A549 (cell line): Measurements from ENCODE around the gene ZNF429. TPM values are rescaled to one million over a fixed set of nuclear protein-coding genes. Genes with fewer than 3 reads are reported as not detected.

Experiments used
- ATAC-seq, 2 experiments: fragments of 200-7000 bp in 1 of 2; fragments of >200 bp in 1 of 2; cut with Nextera tagmentation in 1 of 2; cut with Tn5 transposase in 1 of 2; 3 replicates each; pipeline versions ENCODE4 v1.8.0 to v1.9.1; 2018 to 2020; ENCODE audit warnings: mild to moderate bottlenecking in 1 of 2, moderate library complexity in 1 of 2
- CTCF ChIA-PET: fragments of 300-600 bp; sonication (Branson Sonifier 250); formaldehyde crosslinking; extraction: SDS; loops from one replicate; lab custom pipeline; 2021; ENCODE audit warnings: antibody characterized with exemption, inconsistent platforms; lab: Yijun Ruan, JAX
- POLR2A ChIA-PET: fragments of 350-600 bp; formaldehyde crosslinking; extraction: SDS; loops from one replicate; lab custom pipeline; 2021; ENCODE audit warnings: antibody characterized with exemption, inconsistent platforms; lab: Yijun Ruan, JAX
- DNase-seq, 2 experiments: peaks; one replicate each; pipeline versions ENCODE4 v3.0.0 to v3.0.0-alpha.2; 2011 to 2016; ENCODE audit warnings: low read depth in 1 of 2, low spot score in 1 of 2
- FAIRE-seq: peaks from 2 replicates; lab custom pipeline; 2011; peaks lifted over from hg19 to GRCh38; lab: Jason Lieb, UNC
- H3K27ac ChIP-seq, 2 experiments: fragments of >200 bp; sonication (Bioruptor Twin); formaldehyde crosslinking; 3 replicates each; pipeline ENCODE4 v1.5.1; 2016 to 2017
- H3K4me1 ChIP-seq: fragments of >200 bp; sonication (Bioruptor Twin); formaldehyde crosslinking; 3 replicates; pipeline ENCODE4 v1.6.1; 2016
- H3K4me2 ChIP-seq: fragments of >200 bp; sonication (Bioruptor Twin); formaldehyde crosslinking; 3 replicates; pipeline ENCODE4 v1.6.1; 2016
- H3K4me3 ChIP-seq: fragments of >200 bp; sonication (Bioruptor Twin); formaldehyde crosslinking; 3 replicates; pipeline ENCODE4 v1.5.1; 2016
- H3K9me3 ChIP-seq: fragments of >200 bp; sonication (Bioruptor Twin); formaldehyde crosslinking; 3 replicates; pipeline ENCODE4 v1.6.1; 2016
- BCL3 ChIP-seq: fragments of >200 bp; sonication (Bioruptor Twin); formaldehyde crosslinking; IDR thresholded peaks from 3 replicates; pipeline ENCODE4 v1.6.1; 2016
- CBX2 ChIP-seq: fragments of 200-600 bp; sonication (generic); IDR thresholded peaks from 2 replicates; pipeline ENCODE4 v1.6.1; 2016; ENCODE audit warnings: low read depth, mild to moderate bottlenecking, borderline replicate concordance
- CEBPB ChIP-seq, 2 experiments: fragments of >200 bp in 1 of 2; sonication (Bioruptor Twin) in 1 of 2; formaldehyde crosslinking in 1 of 2; IDR thresholded peaks; 2 replicates each; pipeline ENCODE4 v1.6.1; 2012 to 2016
- CHD4 ChIP-seq: fragments of 200-600 bp; sonication (generic); IDR thresholded peaks from 2 replicates; pipeline ENCODE4 v1.6.1; 2016; ENCODE audit warnings: antibody characterized with exemption, mild to moderate bottlenecking, borderline replicate concordance
- ELK1 ChIP-seq: fragments of 150-350 bp; IDR thresholded peaks from 2 replicates; pipeline ENCODE4 v1.6.1; 2014; ENCODE audit warnings: low read depth, mild to moderate bottlenecking, low read length
- FOSB ChIP-seq: fragments of 250-450 bp; sonication (Bioruptor Pico); IDR thresholded peaks from 2 replicates; pipeline ENCODE4 v1.5.0; 2020; ENCODE audit warnings: mild to moderate bottlenecking, moderate library complexity
- FOXS1 ChIP-seq: fragments of 250-450 bp; sonication (Bioruptor Pico); IDR thresholded peaks from 2 replicates; pipeline ENCODE4 v1.5.0; 2020; ENCODE audit warnings: mild to moderate bottlenecking, moderate library complexity
- GATA3 ChIP-seq: IDR thresholded peaks from 2 replicates; pipeline ENCODE4 v1.6.1; 2012; ENCODE audit warnings: borderline replicate concordance
- HDAC2 ChIP-seq: fragments of 200-600 bp; sonication (generic); IDR thresholded peaks from 2 replicates; pipeline ENCODE4 v1.6.1; 2016
- HOXA7 ChIP-seq: fragments of 250-450 bp; sonication (Bioruptor Pico); IDR thresholded peaks from 2 replicates; pipeline ENCODE4 v1.5.0; 2020; ENCODE audit warnings: mild to moderate bottlenecking, moderate library complexity
- JUNB ChIP-seq: fragments of >200 bp; sonication (Bioruptor Twin); formaldehyde crosslinking; IDR thresholded peaks from 2 replicates; pipeline ENCODE4 v1.6.1; 2016
- KDM5A ChIP-seq: fragments of 200-600 bp; sonication (generic); IDR thresholded peaks from 2 replicates; pipeline ENCODE4 v1.6.1; 2016; ENCODE audit warnings: antibody characterized with exemption, mild to moderate bottlenecking
- MAX ChIP-seq: IDR thresholded peaks from 2 replicates; pipeline ENCODE4 v1.6.1; 2012
- POLR2A ChIP-seq: IDR thresholded peaks from 2 replicates; pipeline ENCODE4 v1.6.1; 2012; ENCODE audit warnings: mild to moderate bottlenecking, low read length
- POLR2AphosphoS2 ChIP-seq: conservative IDR thresholded peaks from 2 replicates; pipeline ENCODE4 v1.6.1; 2012; ENCODE audit warnings: low read length, improper control_type of control experiment, inconsistent platforms
- RAD21 ChIP-seq, 2 experiments: fragments of >200 bp in 1 of 2; sonication (Bioruptor Twin) in 1 of 2; formaldehyde crosslinking in 1 of 2; IDR thresholded peaks in 1 of 2; conservative IDR thresholded peaks in 1 of 2; 2 replicates in 1 of 2; 3 replicates in 1 of 2; pipeline ENCODE4 v1.6.1; 2012 to 2018; ENCODE audit warnings: inconsistent platforms in 1 of 2
- RARB ChIP-seq: fragments of 250-450 bp; sonication (Bioruptor Pico); IDR thresholded peaks from 2 replicates; pipeline ENCODE4 v1.8.0; 2021; ENCODE audit warnings: mild to moderate bottlenecking, moderate library complexity
- RFX5 ChIP-seq: fragments of 450-650 bp; IDR thresholded peaks from 2 replicates; pipeline ENCODE4 v1.7.1; 2014; ENCODE audit warnings: antibody characterized with exemption, mild to moderate bottlenecking, moderate library complexity
- RNF2 ChIP-seq: fragments of 200-600 bp; sonication (generic); IDR thresholded peaks from 2 replicates; pipeline ENCODE4 v1.6.1; 2016; ENCODE audit warnings: low read depth, mild to moderate bottlenecking, antibody characterized with exemption, moderate library complexity, borderline replicate concordance
- ZFP36 ChIP-seq: fragments of 450-650 bp; IDR thresholded peaks from 2 replicates; pipeline ENCODE4 v1.6.1; 2014; ENCODE audit warnings: borderline replicate concordance; ENCODE audit not compliant: partially characterized antibody
- ZNF302 ChIP-seq: fragments of 250-450 bp; sonication (Bioruptor Pico); IDR thresholded peaks from 2 replicates; pipeline ENCODE4 v1.9.0; 2021; ENCODE audit warnings: inconsistent platforms, mild to moderate bottlenecking, moderate library complexity
- ZSCAN20 ChIP-seq: fragments of 250-450 bp; sonication (Bioruptor Pico); IDR thresholded peaks from 2 replicates; pipeline ENCODE4 v1.8.0; 2022; ENCODE audit warnings: mild to moderate bottlenecking, moderate library complexity
- WGBS: methylation state at CpG from one replicate; pipeline ENCODE4 v1.1.6; 2017; ENCODE audit errors: missing lambda C conversion rate; 5-methylcytosine and 5-hydroxymethylcytosine counted together
- polyA plus RNA-seq, 4 experiments: library from polyadenylated mRNA; depleted of rRNA in 3 of 4; stranded (reverse); fragments of >200 nt; fragmentation: RNase III in 1 of 4; extraction: RNeasy Plus Mini Kit Qiagen cat#74134 plus additional on column Dnase treatment in 1 of 4; gene quantifications; 2 replicates in 3 of 4; 3 replicates in 1 of 4; pipeline ENCODE4 v1.2.3, GENCODE V29; 2011 to 2017

Gene ZNF429
- polyA plus RNA-seq, 2 of the 4 experiments (the other 2 are of a cell fraction): not detected

GRCh38 chr19:21603431-21604231 lies 98.2 kb downstream of the ZNF429 start:
- Histone ChIP-seq H3K4me3 (no peak overlapping the region), H3K27ac (no peak overlapping the region), H3K9me3 (no peaks in the 10 kb centered on the region), H3K4me1 (no peaks in the 10 kb centered on the region), H3K4me2 (no peak overlapping the region)
- no peak for FAIRE-seq
- 2% methylated on average over 6 of the region's 8 CpGs for WGBS
- CTCF ChIA-PET: no interaction called here
- no peak for ATAC-seq
- no peak for DNase-seq
- TF ChIP-seq ZNF302 (CRISPR knock-in tag) (no peak), RAD21 (conservative IDR thresholded peaks at IDR 0.05 in 1 of 2, IDR thresholded peaks at IDR 0.05 in 1 of 2) (no peak), RARB (CRISPR knock-in tag) (no peak), GATA3 (no peak), RNF2 (no peak), MAX (no peak), CHD4 (no peak)
- POLR2A ChIA-PET: no interaction called here

DNA sequence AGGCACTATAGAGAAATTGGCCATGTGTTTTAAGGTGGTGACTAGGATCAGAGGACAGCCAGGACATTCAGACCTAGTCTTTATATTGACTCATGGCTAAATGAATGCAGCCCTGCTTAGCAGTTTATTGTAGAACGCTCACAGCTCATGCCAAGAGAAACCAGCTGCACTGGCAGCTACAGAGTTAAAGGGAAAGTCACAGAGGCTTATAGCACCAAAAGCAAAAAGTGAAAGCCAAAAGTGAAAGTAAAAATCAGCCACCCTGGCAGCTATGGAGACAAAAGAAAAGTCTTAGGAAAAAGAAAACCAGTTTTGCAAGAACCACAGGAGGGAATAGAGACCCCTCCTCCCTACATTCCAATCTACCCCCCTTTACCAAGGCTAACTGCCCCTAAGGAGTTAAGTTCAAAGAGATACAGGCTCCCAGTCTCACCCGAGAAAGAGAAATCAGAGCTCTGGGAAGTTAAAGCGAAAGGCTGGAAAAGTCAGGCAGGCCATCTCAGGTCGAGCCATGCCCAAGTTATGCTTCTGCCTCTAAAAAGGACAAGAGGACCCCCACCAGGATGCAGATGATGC lies 99.0 kb downstream of the ZNF429 start:
- no peak for FAIRE-seq

More for the DNA sequence above, 99.0 kb downstream of the ZNF429 start:
- H3K27ac ChIP-seq: no peak overlapping the region
- no peaks in the 10 kb centered on the region for H3K9me3 ChIP-seq
- no peak overlapping the region for H3K4me2 ChIP-seq
- ChIA-PET POLR2A (no interaction called here), CTCF (no interaction called here)
- TF ChIP-seq CBX2 (no peak), KDM5A (no peak), ZFP36 (no peak), POLR2AphosphoS2 (no peak), BCL3 (no peak), ELK1 (no peak), HOXA7 (CRISPR knock-in tag) (no peak), FOSB (CRISPR knock-in tag) (no peak), POLR2A (no peak), HDAC2 (no peak), CEBPB (IDR thresholded peaks at IDR 0.05) (no peak), ZSCAN20 (CRISPR knock-in tag) (no peak), FOXS1 (CRISPR knock-in tag) (no peak), CHD4 (no peak), JUNB (no peak), RFX5 (no peak)
- no peaks in the 10 kb centered on the region for H3K4me1 ChIP-seq
- 0% methylated on average over 4 of the region's 4 CpGs for WGBS
- DNase-seq (no peak), ATAC-seq (no peak)
- H3K4me3 ChIP-seq: no peak overlapping the region

Other genes starting within 250 kb of the ZNF429 start
- gene ZNF708, start 176.2 kb upstream of the ZNF429 start, polyA plus RNA-seq (2011; rRNA removed): 2.2 and 2.5 TPM in 2 replicates
- gene ZNF708, start 176.2 kb upstream of the ZNF429 start, polyA plus RNA-seq (2017; fragmentation: RNase III; extraction: RNeasy Plus Mini Kit Qiagen cat#74134 plus additional on column Dnase treatment): 1.1 to 1.8 TPM (median 1.1 TPM) in 3 replicates
- gene ZNF738, start 146.6 kb upstream of the ZNF429 start, polyA plus RNA-seq (2011; rRNA removed): 1.5 and 2.6 TPM in 2 replicates
- 1.7 to 2.8 TPM (median 2.4 TPM) in 3 replicates for gene ZNF738, start 146.6 kb upstream of the ZNF429 start, polyA plus RNA-seq (2017; fragmentation: RNase III; extraction: RNeasy Plus Mini Kit Qiagen cat#74134 plus additional on column Dnase treatment)
- gene ZNF493, start 108.5 kb upstream of the ZNF429 start, polyA plus RNA-seq (2011; rRNA removed): 0.36 and 0.53 TPM in 2 replicates
- gene ZNF493, start 108.5 kb upstream of the ZNF429 start, polyA plus RNA-seq (2017; fragmentation: RNase III; extraction: RNeasy Plus Mini Kit Qiagen cat#74134 plus additional on column Dnase treatment): 0.08 to 0.37 TPM (median 0.10 TPM) in 3 replicates